Panc1 (cell line): ENCODE measurements around the gene DNAJC13. TPM values are rescaled to one million over a fixed set of nuclear protein-coding genes. Genes with fewer than 3 reads are reported as not detected.

Experiments used
- ATAC-seq: fragments of 200-7000 bp; cut with Tn5 transposase; 2 replicates; pipeline ENCODE4 v1.9.1; 2020; ENCODE audit warnings: mild to moderate bottlenecking, moderate library complexity
- BruUV-seq: library from RNA; stranded (reverse); fragments of 400-500 nt; replicated peaks from 2 replicates; lab custom pipeline; 2021; lab: Mats Ljungman, UMichigan
- CTCF ChIA-PET: fragments of 300-600 bp; sonication (Branson Sonifier 250); formaldehyde crosslinking; loops from one replicate; lab custom pipeline; 2022; ENCODE audit warnings: antibody characterized with exemption; lab: Charles Lee
- POLR2A ChIA-PET: fragments of 300-600 bp; sonication (Branson Sonifier 250); formaldehyde crosslinking; loops from one replicate; lab custom pipeline; 2022; ENCODE audit warnings: antibody characterized with exemption; lab: Charles Lee
- DNase-seq: peaks from one replicate; pipeline ENCODE4 v3.0.0-alpha.2; 2010; ENCODE audit warnings: low read depth, low spot score
- H3K27ac ChIP-seq: 2 replicates; pipeline ENCODE4 v1.5.1; 2011; ENCODE audit warnings: mild to moderate bottlenecking, low read length, inconsistent platforms
- H3K27me3 ChIP-seq: fragments of 200-500 bp; sonication (Bioruptor generic); 2 replicates; pipeline ENCODE4 v1.6.0; 2014; ENCODE audit warnings: low read length, inconsistent platforms; ENCODE audit not compliant: control insufficient read depth, insufficient read depth
- H3K36me3 ChIP-seq: fragments of 200-500 bp; sonication (Bioruptor generic); 2 replicates; pipeline ENCODE4 v1.5.1; 2014; ENCODE audit warnings: inconsistent platforms, mild to moderate bottlenecking, low read length, moderate library complexity; ENCODE audit not compliant: control insufficient read depth, insufficient read depth
- H3K4me1 ChIP-seq: 2 replicates; pipeline ENCODE4 v1.5.1; 2011; ENCODE audit warnings: inconsistent platforms, mild to moderate bottlenecking, low read length, moderate library complexity; ENCODE audit not compliant: control insufficient read depth, insufficient read depth
- H3K4me3 ChIP-seq, 2 experiments: 2 replicates each; pipeline ENCODE4 v1.5.1; 2011 to 2012; ENCODE audit warnings: low read depth in 2 of 2, low read length in 2 of 2, mild to moderate bottlenecking in 2 of 2, inconsistent platforms in 1 of 2, moderate library complexity in 1 of 2
- H3K9me3 ChIP-seq: fragments of 200-500 bp; sonication (Bioruptor generic); 2 replicates; pipeline ENCODE4 v1.5.1; 2014; ENCODE audit warnings: low read depth, mild to moderate bottlenecking, inconsistent platforms, low read length, moderate library complexity; ENCODE audit not compliant: control insufficient read depth, insufficient read depth
- POLR2AphosphoS5 ChIP-seq: IDR thresholded peaks from 2 replicates; pipeline ENCODE4 v1.6.1; 2012; ENCODE audit warnings: mild to moderate bottlenecking, low read depth, low read length, moderate library complexity
- SIN3A ChIP-seq: IDR thresholded peaks from 2 replicates; pipeline ENCODE4 v1.6.1; 2012; ENCODE audit warnings: low read depth, mild to moderate bottlenecking, low read length, moderate library complexity, borderline replicate concordance; ENCODE audit not compliant: insufficient read depth
- TCF7L2 ChIP-seq: IDR thresholded peaks from 2 replicates; pipeline ENCODE4 v1.6.1; 2011; ENCODE audit warnings: mild to moderate bottlenecking, low read depth, low read length, inconsistent platforms
- in situ Hi-C: cut with HindIII; loops from 2 replicates; pipeline ENCODE4 v1.10.0; 2016; ENCODE audit warnings: low sequenced_read_pairs, low pct_unique_long_range_greater_than_20kb
- intact Hi-C: fragments of 100-400 bp; cut with micrococcal nuclease; formaldehyde crosslinking; loops from one replicate; pipeline ENCODE4 v1.10.0; 2022; ENCODE audit not compliant: unreplicated experiment
- total RNA-seq: library from RNA; stranded (reverse); gene quantifications from one replicate; pipeline ENCODE4 v1.2.1, GENCODE V29; 2021; ENCODE audit not compliant: unreplicated experiment
- TF ChIP-seq, protein P1 (sequence below), 2 experiments: IDR thresholded peaks; 2 replicates each; pipeline ENCODE4 v1.6.1; 2011 to 2012; ENCODE audit warnings: low read depth in 2 of 2, control low read depth in 1 of 2, low read length in 1 of 2, mild to moderate bottlenecking in 1 of 2, moderate library complexity in 1 of 2; ENCODE audit not compliant: insufficient read depth in 1 of 2
- TF ChIP-seq, protein P2 (sequence below): fragments of 450-650 bp; IDR thresholded peaks from 2 replicates; pipeline ENCODE4 v1.5.1; 2017; ENCODE audit warnings: mild to moderate bottlenecking

DNAJC13 gene
- total RNA-seq, 1 experiment from 2014 or later: 54.2 TPM

DNA sequence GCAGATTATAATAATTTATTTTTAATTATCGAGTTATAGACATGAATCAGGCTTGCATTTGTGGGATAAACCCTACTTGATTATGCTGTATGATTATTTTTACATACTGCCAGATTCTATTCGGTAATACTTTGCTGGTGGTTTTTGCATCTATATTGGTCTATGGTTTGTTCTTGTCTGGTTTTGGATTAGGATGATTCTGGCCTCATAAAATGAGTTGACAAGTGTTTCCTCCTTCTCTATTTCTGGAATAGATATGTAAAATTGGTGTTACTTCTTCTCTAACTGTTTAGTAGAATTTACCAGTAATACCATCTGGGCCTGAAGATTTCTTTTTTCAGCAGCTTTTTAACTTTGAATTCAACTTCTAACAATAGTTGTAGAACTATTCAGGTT, 146.8 kb downstream of the DNAJC13 start:
- DNase-seq: no peak
- BruUV-seq: no TSS peak

DNA sequence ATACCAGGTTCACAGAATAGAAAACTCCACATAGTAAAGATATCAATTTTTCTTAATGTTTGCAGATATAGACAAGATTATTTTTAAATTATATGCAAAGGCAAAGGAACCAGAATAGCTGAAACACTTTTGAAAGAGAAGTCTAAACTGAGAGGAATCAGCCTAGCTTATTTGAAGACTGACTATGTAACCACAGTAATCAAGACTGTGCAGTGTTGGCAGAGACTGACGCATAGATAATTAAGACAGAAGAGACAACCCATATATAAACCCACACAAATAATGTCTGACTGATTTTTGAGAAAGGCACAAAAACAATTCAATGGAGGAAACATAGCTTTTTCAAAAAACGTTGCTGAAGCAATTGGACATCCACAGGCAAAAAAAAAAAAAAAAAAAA, 151.1 kb downstream of the DNAJC13 start:
- in situ Hi-C loops (no loop called here), intact Hi-C loops (no loop called here)
- H3K9me3 ChIP-seq: no peaks in the 10 kb centered on the region
- ChIA-PET POLR2A (no interaction called here), CTCF (no interaction called here)
- no peak overlapping the region for H3K4me3 ChIP-seq
- no peaks in the 10 kb centered on the region for H3K36me3 ChIP-seq
- H3K27ac ChIP-seq: no peak overlapping the region
- ATAC-seq (no peak), DNase-seq (no peak)
- no TSS peak for BruUV-seq
- H3K4me1 ChIP-seq: no peaks in the 10 kb centered on the region
- H3K27me3 ChIP-seq: no peaks in the 10 kb centered on the region
- TF ChIP-seq TCF7L2 (no peak), SIN3A (no peak), POLR2AphosphoS5 (no peak)
- TF ChIP-seq, protein P1, sequence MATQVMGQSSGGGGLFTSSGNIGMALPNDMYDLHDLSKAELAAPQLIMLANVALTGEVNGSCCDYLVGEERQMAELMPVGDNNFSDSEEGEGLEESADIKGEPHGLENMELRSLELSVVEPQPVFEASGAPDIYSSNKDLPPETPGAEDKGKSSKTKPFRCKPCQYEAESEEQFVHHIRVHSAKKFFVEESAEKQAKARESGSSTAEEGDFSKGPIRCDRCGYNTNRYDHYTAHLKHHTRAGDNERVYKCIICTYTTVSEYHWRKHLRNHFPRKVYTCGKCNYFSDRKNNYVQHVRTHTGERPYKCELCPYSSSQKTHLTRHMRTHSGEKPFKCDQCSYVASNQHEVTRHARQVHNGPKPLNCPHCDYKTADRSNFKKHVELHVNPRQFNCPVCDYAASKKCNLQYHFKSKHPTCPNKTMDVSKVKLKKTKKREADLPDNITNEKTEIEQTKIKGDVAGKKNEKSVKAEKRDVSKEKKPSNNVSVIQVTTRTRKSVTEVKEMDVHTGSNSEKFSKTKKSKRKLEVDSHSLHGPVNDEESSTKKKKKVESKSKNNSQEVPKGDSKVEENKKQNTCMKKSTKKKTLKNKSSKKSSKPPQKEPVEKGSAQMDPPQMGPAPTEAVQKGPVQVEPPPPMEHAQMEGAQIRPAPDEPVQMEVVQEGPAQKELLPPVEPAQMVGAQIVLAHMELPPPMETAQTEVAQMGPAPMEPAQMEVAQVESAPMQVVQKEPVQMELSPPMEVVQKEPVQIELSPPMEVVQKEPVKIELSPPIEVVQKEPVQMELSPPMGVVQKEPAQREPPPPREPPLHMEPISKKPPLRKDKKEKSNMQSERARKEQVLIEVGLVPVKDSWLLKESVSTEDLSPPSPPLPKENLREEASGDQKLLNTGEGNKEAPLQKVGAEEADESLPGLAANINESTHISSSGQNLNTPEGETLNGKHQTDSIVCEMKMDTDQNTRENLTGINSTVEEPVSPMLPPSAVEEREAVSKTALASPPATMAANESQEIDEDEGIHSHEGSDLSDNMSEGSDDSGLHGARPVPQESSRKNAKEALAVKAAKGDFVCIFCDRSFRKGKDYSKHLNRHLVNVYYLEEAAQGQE (IDR thresholded peaks at IDR 0.05; ENCODE audit: insufficient read depth in 1 of 2, low read depth in 2 of 2, low read length in 1 of 2): no peak
- TF ChIP-seq, protein P2, sequence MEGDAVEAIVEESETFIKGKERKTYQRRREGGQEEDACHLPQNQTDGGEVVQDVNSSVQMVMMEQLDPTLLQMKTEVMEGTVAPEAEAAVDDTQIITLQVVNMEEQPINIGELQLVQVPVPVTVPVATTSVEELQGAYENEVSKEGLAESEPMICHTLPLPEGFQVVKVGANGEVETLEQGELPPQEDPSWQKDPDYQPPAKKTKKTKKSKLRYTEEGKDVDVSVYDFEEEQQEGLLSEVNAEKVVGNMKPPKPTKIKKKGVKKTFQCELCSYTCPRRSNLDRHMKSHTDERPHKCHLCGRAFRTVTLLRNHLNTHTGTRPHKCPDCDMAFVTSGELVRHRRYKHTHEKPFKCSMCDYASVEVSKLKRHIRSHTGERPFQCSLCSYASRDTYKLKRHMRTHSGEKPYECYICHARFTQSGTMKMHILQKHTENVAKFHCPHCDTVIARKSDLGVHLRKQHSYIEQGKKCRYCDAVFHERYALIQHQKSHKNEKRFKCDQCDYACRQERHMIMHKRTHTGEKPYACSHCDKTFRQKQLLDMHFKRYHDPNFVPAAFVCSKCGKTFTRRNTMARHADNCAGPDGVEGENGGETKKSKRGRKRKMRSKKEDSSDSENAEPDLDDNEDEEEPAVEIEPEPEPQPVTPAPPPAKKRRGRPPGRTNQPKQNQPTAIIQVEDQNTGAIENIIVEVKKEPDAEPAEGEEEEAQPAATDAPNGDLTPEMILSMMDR: no peak

More for the DNA sequence above, 146.8 kb downstream of the DNAJC13 start:
- CTCF ChIA-PET: no interaction called here
- POLR2A ChIA-PET: no interaction called here
- no peak overlapping the region for H3K4me3 ChIP-seq
- in situ Hi-C loops: no loop called here
- H3K36me3 ChIP-seq: no peaks in the 10 kb centered on the region
- H3K9me3 ChIP-seq: no peaks in the 10 kb centered on the region
- no peaks in the 10 kb centered on the region for H3K27me3 ChIP-seq
- intact Hi-C loops: no loop called here
- no peak for ATAC-seq
- no peak overlapping the region for H3K27ac ChIP-seq
- no peaks in the 10 kb centered on the region for H3K4me1 ChIP-seq
- TF ChIP-seq TCF7L2: no peak
- TF ChIP-seq, protein P2: no peak
- no peak for TF ChIP-seq POLR2AphosphoS5
- TF ChIP-seq, protein P1 (IDR thresholded peaks at IDR 0.05; ENCODE audit: insufficient read depth in 1 of 2, low read depth in 2 of 2, low read length in 1 of 2): no peak
- no peak for TF ChIP-seq SIN3A
